Thymus (tissue), 11 donors: ENCODE results near the gene MSL2. TPM values are rescaled to one million over a fixed set of nuclear protein-coding genes. Genes with fewer than 3 reads are reported as not detected.
A peak's percentile ranks its signal among the peaks of the same experiment; 100 is the strongest.
"Not testable (repeated sequence)": the region's sequence is repeated elsewhere in the genome, so short reads cannot be mapped to it uniquely, and the experiment has no call there.

ENCODE experiments used
- DNase-seq, 9 donors: peaks; one replicate each; pipeline ENCODE4 v3.0.0-alpha.2; 2013; ENCODE audit warnings: low spot score in 9 of 9, low read depth in 6 of 9, missing footprints in 1 of 9
- H3K27ac ChIP-seq, 2 donors: one replicate each; pipeline ENCODE4 v1.5.1; 2013; ENCODE audit warnings: control low read depth in 1 of 2, low read depth in 1 of 2, low read length in 1 of 2, mild to moderate bottlenecking in 1 of 2, moderate library complexity in 1 of 2
- H3K27me3 ChIP-seq, 2 donors: one replicate each; pipeline ENCODE4 v1.5.1; 2013; ENCODE audit warnings: low read length in 1 of 2; ENCODE audit not compliant: control insufficient read depth in 2 of 2, insufficient read depth in 1 of 2
- H3K36me3 ChIP-seq, 2 donors: one replicate each; pipeline ENCODE4 v1.5.1; 2013; ENCODE audit warnings: low read length in 1 of 2, mild to moderate bottlenecking in 1 of 2, moderate library complexity in 1 of 2; ENCODE audit not compliant: control insufficient read depth in 2 of 2, insufficient read depth in 2 of 2
- H3K4me1 ChIP-seq, 2 donors: one replicate each; pipeline ENCODE4 v1.5.1; 2013; ENCODE audit warnings: low read length in 2 of 2; ENCODE audit not compliant: control insufficient read depth in 2 of 2, insufficient read depth in 2 of 2
- H3K4me3 ChIP-seq, 2 donors: one replicate each; pipeline ENCODE4 v1.5.1; 2013; ENCODE audit warnings: low read length in 2 of 2, control low read depth in 1 of 2, mild to moderate bottlenecking in 1 of 2
- H3K9me3 ChIP-seq, 2 donors: one replicate each; pipeline ENCODE4 v1.5.1; 2013; ENCODE audit warnings: low read length in 1 of 2, mild to moderate bottlenecking in 1 of 2; ENCODE audit not compliant: control insufficient read depth in 2 of 2, insufficient read depth in 1 of 2
- WGBS: extraction: QIAGEN DNeasy Blood & Tissue Kit; methylation state at CpG from one replicate; pipeline ENCODE4 v1.1.7; 2013; 5-methylcytosine and 5-hydroxymethylcytosine counted together
- polyA plus RNA-seq: library from polyadenylated mRNA; stranded (reverse); fragments of 200-250 nt; gene quantifications from one replicate; pipeline ENCODE4 v1.2.3, GENCODE V29; 2013
- total RNA-seq: library from RNA; stranded (reverse); fragments of 120-200 nt; gene quantifications from one replicate; pipeline ENCODE4 v1.2.4, GENCODE V29; 2013
- donor health status: healthy.

MSL2 gene
- total and polyA plus RNA-seq, 2 donors = 33.6 to 37.4 TPM

GRCh38 chr3:136119783-136120182 lies 76.4 kb downstream of the MSL2 start:
- H3K4me3 ChIP-seq, H3K36me3 ChIP-seq, H3K9me3 ChIP-seq, H3K27ac ChIP-seq, DNase-seq, H3K4me1 ChIP-seq, H3K27me3 ChIP-seq: not testable (repeated sequence)
- WGBS = 97% methylated on average over 5 of the region's 5 CpGs

- WGBS = 97% methylated on average over 1 of the region's 1 CpG
- not testable (repeated sequence) for H3K36me3 ChIP-seq
Measured at GRCh38 chr3:136119332-136119731, 76.8 kb downstream of the MSL2 start.

DNA sequence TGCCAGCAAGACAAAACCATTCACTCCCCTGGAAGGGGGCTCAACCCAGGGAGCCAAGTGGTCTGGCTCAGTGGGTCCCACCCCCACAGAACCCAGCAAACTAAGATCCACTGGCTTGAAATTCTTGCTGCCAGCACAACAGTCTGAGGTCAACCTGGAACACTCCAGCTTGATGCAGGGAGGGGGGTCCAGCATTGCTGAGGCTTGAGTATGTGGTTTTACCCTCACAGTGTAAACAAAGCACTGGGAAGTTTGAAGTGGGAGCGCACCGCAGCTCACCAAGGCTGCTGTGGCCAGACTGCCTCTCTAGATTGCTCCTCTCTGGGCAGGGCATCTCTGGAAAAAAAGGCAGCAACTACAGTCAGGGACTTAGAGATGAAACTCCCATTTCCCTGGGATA lies 81.7 kb downstream of the MSL2 start:
- no peak for DNase-seq
- peaks cover 0 to 4% of the 10 kb centered on the region in 2 donors for H3K9me3 ChIP-seq
- no peaks in the 10 kb centered on the region for H3K27me3 ChIP-seq
- no peak overlapping the region for H3K27ac ChIP-seq
- no peak overlapping the region for H3K4me3 ChIP-seq
- peaks cover 0 to 16% of the 10 kb centered on the region in 2 donors for H3K4me1 ChIP-seq
- 73% methylated on average over 2 of the region's 2 CpGs for WGBS
- no peaks in the 10 kb centered on the region for H3K36me3 ChIP-seq

More at GRCh38 chr3:136119332-136119731, 76.8 kb downstream of the MSL2 start:
- H3K27me3 ChIP-seq, H3K4me3 ChIP-seq, H3K27ac ChIP-seq, DNase-seq, H3K4me1 ChIP-seq, H3K9me3 ChIP-seq: not testable (repeated sequence)

DNA sequence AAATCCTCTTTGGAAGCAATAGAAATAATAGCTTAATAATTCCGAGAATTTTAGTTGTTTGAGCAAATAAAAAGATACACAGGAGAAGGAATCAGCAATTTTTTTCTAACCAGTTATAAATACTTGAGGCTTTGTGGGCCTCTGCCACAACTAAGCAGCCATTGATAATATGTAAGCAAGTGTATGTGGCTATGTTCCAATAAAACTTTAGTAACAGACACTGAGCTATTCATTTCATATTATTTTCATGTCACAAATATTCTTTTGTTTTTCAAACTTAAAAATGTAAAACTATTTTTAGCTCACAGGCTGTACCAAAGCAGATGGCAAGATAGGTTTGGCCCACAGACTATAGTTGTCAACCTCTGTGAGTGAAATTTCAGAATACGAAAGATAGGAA lies 85.7 kb downstream of the MSL2 start:
- Histone ChIP-seq H3K36me3 (no peaks in the 10 kb centered on the region), H3K27ac (no peak overlapping the region), H3K4me1 (peaks cover 0 to 19% of the 10 kb centered on the region in 2 donors), H3K27me3 (no peaks in the 10 kb centered on the region), H3K4me3 (no peak overlapping the region), H3K9me3 (peaks cover 0 to 4% of the 10 kb centered on the region in 2 donors)
- no peak for DNase-seq
- WGBS = 87% methylated on average over 2 of the region's 2 CpGs

- Histone ChIP-seq H3K27ac (no peak overlapping the region), H3K9me3 (peaks cover 0 to 4% of the 10 kb centered on the region in 2 donors), H3K4me3 (no peak overlapping the region), H3K27me3 (no peaks in the 10 kb centered on the region), H3K4me1 (peaks cover 0 to 22% of the 10 kb centered on the region in 2 donors), H3K36me3 (no peaks in the 10 kb centered on the region)
- peak in 1 of 9 donors; percentile 42 for DNase-seq
- WGBS = 12% methylated on average over 1 of the region's 1 CpG
Measured at GRCh38 chr3:136109499-136109898, 86.6 kb downstream of the MSL2 start.

- H3K36me3 ChIP-seq = no peaks in the 10 kb centered on the region
- no peaks in the 10 kb centered on the region for H3K9me3 ChIP-seq
- 97% methylated on average over 6 of the region's 6 CpGs for WGBS
- H3K4me3 ChIP-seq = no peak overlapping the region
- peaks cover 0 to 17% of the 10 kb centered on the region in 2 donors for H3K4me1 ChIP-seq
- DNase-seq = no peak
- no peak overlapping the region for H3K27ac ChIP-seq
- H3K27me3 ChIP-seq = no peaks in the 10 kb centered on the region
Measured at GRCh38 chr3:136106101-136106500, 90.0 kb downstream of the MSL2 start.

DNA sequence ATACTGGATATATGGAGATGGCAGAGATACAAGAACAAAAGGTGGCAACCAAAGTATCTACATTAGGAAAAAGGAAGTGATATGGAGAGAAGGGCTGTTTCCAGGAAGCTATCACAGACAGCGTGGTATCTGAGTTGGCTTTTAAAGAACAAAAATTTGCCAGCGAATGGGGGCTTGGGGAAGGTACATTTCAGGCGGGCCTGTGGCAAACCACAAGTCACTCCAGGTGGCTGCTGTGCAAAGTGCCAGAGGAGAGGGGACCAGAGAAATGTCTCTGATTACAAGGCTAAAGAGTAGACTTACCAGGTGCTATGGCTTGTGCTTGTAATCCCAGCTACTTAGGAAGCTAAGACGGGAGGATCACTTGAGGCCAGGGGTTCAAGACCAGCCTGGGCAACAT lies 91.1 kb downstream of the MSL2 start:
- Histone ChIP-seq H3K9me3 (no peaks in the 10 kb centered on the region), H3K27ac (peak overlapping the region in 1 of 2 donors; percentile 33), H3K36me3 (no peaks in the 10 kb centered on the region), H3K4me3 (no peak overlapping the region), H3K4me1 (peaks cover 0 to 14% of the 10 kb centered on the region in 2 donors), H3K27me3 (no peaks in the 10 kb centered on the region)
- WGBS = 12% methylated on average over 4 of the region's 4 CpGs
- DNase-seq = peak; percentile 30 to 87 (median 62)

Other genes with a start within 250 kb of the MSL2 start
- 0.80 TPM for gene PPP2R3A, start 230.6 kb downstream of the MSL2 start, total RNA-seq
- 1.1 TPM for gene PPP2R3A, start 230.6 kb downstream of the MSL2 start, polyA plus RNA-seq
- gene PCCB, start 54.0 kb upstream of the MSL2 start, total RNA-seq = 42.3 TPM
- 13.5 TPM for gene PCCB, start 54.0 kb upstream of the MSL2 start, polyA plus RNA-seq